GM23338 (cell line): Measurements from ENCODE around the gene STRBP.

Experiments
- CREB1 ChIP-seq: fragments of 250-450 bp; sonication (Bioruptor Pico); IDR thresholded peaks from 2 replicates; pipeline ENCODE4 v1.5.0; 2020; ENCODE audit warnings: low read depth, mild to moderate bottlenecking, moderate library complexity
- CTCF ChIP-seq, 2 experiments: fragments of 200-600 bp in 1 of 2; sonication (generic) in 1 of 2; conservative IDR thresholded peaks; 2 replicates each; pipeline versions ENCODE4 v1.5.1 to v1.6.1; 2016 to 2017; ENCODE audit warnings: antibody characterized with exemption in 2 of 2, low read depth in 2 of 2, mild to moderate bottlenecking in 2 of 2, moderate library complexity in 1 of 2
- EZH2 ChIP-seq: fragments of 200-600 bp; sonication (generic); IDR thresholded peaks from one replicate; pipeline ENCODE4 v1.8.0; 2017; ENCODE audit warnings: antibody characterized with exemption, mild to moderate bottlenecking, low read depth; ENCODE audit not compliant: unreplicated experiment
- EZH2phosphoT487 ChIP-seq: fragments of 200-600 bp; sonication (generic); IDR thresholded peaks from one replicate; pipeline ENCODE4 v1.8.1; 2018; ENCODE audit warnings: antibody characterized with exemption; ENCODE audit not compliant: unreplicated experiment
- NANOG ChIP-seq: IDR thresholded peaks from 2 replicates; pipeline ENCODE4 v1.6.1; 2016; ENCODE audit warnings: antibody characterized with exemption, borderline replicate concordance
- POLR2AphosphoS5 ChIP-seq: IDR thresholded peaks from 2 replicates; pipeline ENCODE4 v1.6.1; 2016; ENCODE audit warnings: antibody characterized with exemption, low read depth
- REST ChIP-seq: IDR thresholded peaks from one replicate; pipeline ENCODE4 v1.6.1; 2018; ENCODE audit warnings: antibody characterized with exemption; ENCODE audit not compliant: unreplicated experiment
- ZNF331 ChIP-seq: fragments of 250-450 bp; sonication (Bioruptor Pico); IDR thresholded peaks from 2 replicates; pipeline ENCODE4 v1.5.0; 2020; ENCODE audit warnings: low read depth, mild to moderate bottlenecking, moderate library complexity

GRCh38 chr9:123211081-123211480 lies 57.3 kb downstream of the STRBP start:
- TF ChIP-seq CTCF (conservative IDR thresholded peaks at IDR 0.05; ENCODE audit: low read depth in 2 of 2) = no peak
- no peak for TF ChIP-seq NANOG
- TF ChIP-seq CREB1 (CRISPR knock-in tag) = no peak
- TF ChIP-seq EZH2 = no peak
- no peak for TF ChIP-seq POLR2AphosphoS5
- no peak for TF ChIP-seq REST
- TF ChIP-seq ZNF331 (CRISPR knock-in tag) = no peak
- TF ChIP-seq EZH2phosphoT487 = no peak
